Upper lobe of left lung (tissue), 6 donors: ENCODE measurements around the gene SATB1. TPM values are rescaled to one million over a fixed set of nuclear protein-coding genes. Genes with fewer than 3 reads are reported as not detected.

Experiments
- ATAC-seq, 2 donors: fragments of 200-7000 bp; cut with Tn5 transposase; one replicate each; pipeline ENCODE4 v1.9.1; 2022; ENCODE audit warnings: mild to moderate bottlenecking in 2 of 2, moderate library complexity in 2 of 2; ENCODE audit not compliant: low FRiP score in 2 of 2
- DNase-seq, 2 donors: peaks; one replicate each; pipeline ENCODE4 v3.0.0-alpha.2; 2019 to 2020
- H3K27ac ChIP-seq, 4 donors: fragments of 200-600 bp; sonication (generic); one replicate each; pipeline ENCODE4 v1.5.1; 2016 to 2019
- H3K27me3 ChIP-seq, 4 donors: fragments of 200-600 bp; sonication (generic); one replicate each; pipeline ENCODE4 v1.5.1; 2017 to 2019
- H3K36me3 ChIP-seq, 4 donors: fragments of 200-600 bp; sonication (generic); one replicate each; pipeline ENCODE4 v1.5.1; 2016 to 2019
- H3K4me1 ChIP-seq, 4 donors: fragments of 200-600 bp; sonication (generic); one replicate each; pipeline ENCODE4 v1.5.1; 2018 to 2019
- H3K4me3 ChIP-seq, 4 donors: fragments of 200-600 bp; sonication (generic); one replicate each; pipeline ENCODE4 v1.5.1; 2017 to 2019; ENCODE audit warnings: mild to moderate bottlenecking in 2 of 4, moderate library complexity in 1 of 4
- H3K9me3 ChIP-seq, 4 donors: fragments of 200-600 bp; sonication (generic); one replicate each; pipeline ENCODE4 v1.5.1; 2018 to 2019
- CTCF ChIP-seq, 6 experiments: fragments of 450-650 bp in 4 of 6; fragments of 200-600 bp in 2 of 6; sonication (generic) in 2 of 6; IDR thresholded peaks; one replicate each; pipeline ENCODE4 v1.5.1; 2016 to 2019; ENCODE audit warnings: antibody characterized with exemption in 6 of 6
- EP300 ChIP-seq, 4 donors: sonication (generic); formaldehyde crosslinking; IDR thresholded peaks; one replicate each; pipeline ENCODE4 v1.5.1; 2017; ENCODE audit warnings: antibody characterized with exemption in 4 of 4, control low read depth in 2 of 4
- POLR2A ChIP-seq, 4 donors: fragments of 450-650 bp; IDR thresholded peaks; one replicate each; pipeline ENCODE4 v1.5.1; 2016 to 2017; ENCODE audit warnings: antibody characterized with exemption in 4 of 4, mild to moderate bottlenecking in 2 of 4
- POLR2AphosphoS5 ChIP-seq, 2 donors: sonication (generic); formaldehyde crosslinking; IDR thresholded peaks; one replicate each; pipeline ENCODE4 v1.5.1; 2017; ENCODE audit warnings: antibody characterized with exemption in 2 of 2
- WGBS, 2 donors: methylation state at CpG; one replicate each; pipeline ENCODE4 v1.1.5; 2017 to 2018; 5-methylcytosine and 5-hydroxymethylcytosine counted together
- total RNA-seq, 6 donors: library from RNA; depleted of rRNA in 4 of 6; stranded (reverse); fragments of >200 nt in 4 of 6; gene quantifications; one replicate each; pipeline versions ENCODE4 v1.1.0 to v1.2.1, GENCODE V29; 2016 to 2021
- donor health status: DM: no; HTN: no; CAD: no; lungs with moderate emphysema.
- donor health status: DM: no; HTN: yes; CAD: no; lungs with severe emphysema.

The SATB1 gene
- 10 to 100 TPM; 25.4 to 80.7 (median 45.0) TPM for total RNA-seq

- H3K4me3 ChIP-seq, result peak within 1 kb of the TSS; percentile 83 to 95 (median 88)
- no peaks in the 10 kb centered on the region for H3K27me3 ChIP-seq
- peaks cover 0 to 3% (median 0%) of the 10 kb centered on the region in 4 donors for H3K36me3 ChIP-seq
- ATAC-seq, result peak; percentile 86 to 90
- 1 to 2% methylated on average over 34 to 74 of the region's 89 CpGs for WGBS, 2 donors
- H3K9me3 ChIP-seq, result no peaks in the 10 kb centered on the region
- peaks cover 5 to 11% (median 9%) of the 10 kb centered on the region in 4 donors for H3K4me1 ChIP-seq
- no peak for TF ChIP-seq CTCF (IDR thresholded peaks at IDR 0.05)
- peak in 2 of 4 donors; percentile 50 to 63 for TF ChIP-seq POLR2A (IDR thresholded peaks at IDR 0.05)
- no peak for TF ChIP-seq EP300 (IDR thresholded peaks at IDR 0.05)
- TF ChIP-seq POLR2AphosphoS5 (IDR thresholded peaks at IDR 0.05), result peak; percentile 9 to 21
- peak; percentile 88 to 96 for DNase-seq
- peak within 1 kb of the TSS; percentile 86 to 96 (median 93) for H3K27ac ChIP-seq
Measured at GRCh38 chr3:18424729-18425640, at the start of gene SATB1. Gene SATB1 (minus strand): TSS chr3:18425339. CDS start chr3:18420967, 4,372 bp downstream.

- TF ChIP-seq CTCF (IDR thresholded peaks at IDR 0.05), result no peak
- no peak for TF ChIP-seq POLR2AphosphoS5 (IDR thresholded peaks at IDR 0.05)
- H3K9me3 ChIP-seq, result no peaks in the 10 kb centered on the region
- H3K27ac ChIP-seq, result no peak overlapping the region
- no peak for ATAC-seq
- no peaks in the 10 kb centered on the region for H3K4me1 ChIP-seq
- no peaks in the 10 kb centered on the region for H3K36me3 ChIP-seq
- WGBS, 2 donors, result 49 to 50% methylated on average over 2 of the region's 2 CpGs
- H3K4me3 ChIP-seq, result no peak overlapping the region
- DNase-seq, result no peak
- no peaks in the 10 kb centered on the region for H3K27me3 ChIP-seq
Measured at GRCh38 chr3:18474202-18474601, 49.1 kb upstream of the SATB1 start.

- no peak for DNase-seq
- Histone ChIP-seq H3K36me3 (no peaks in the 10 kb centered on the region), H3K9me3 (no peaks in the 10 kb centered on the region), H3K4me1 (no peaks in the 10 kb centered on the region), H3K4me3 (no peak overlapping the region), H3K27ac (no peak overlapping the region), H3K27me3 (no peaks in the 10 kb centered on the region)
- TF ChIP-seq POLR2A (IDR thresholded peaks at IDR 0.05) (no peak), EP300 (IDR thresholded peaks at IDR 0.05) (no peak), POLR2AphosphoS5 (IDR thresholded peaks at IDR 0.05) (no peak), CTCF (IDR thresholded peaks at IDR 0.05) (no peak)
- WGBS, 2 donors, result 38 to 41% methylated on average over 1 of the region's 1 CpG
- ATAC-seq, result no peak
Measured at GRCh38 chr3:18469775-18470174, 44.6 kb upstream of the SATB1 start.

- TF ChIP-seq POLR2AphosphoS5 (IDR thresholded peaks at IDR 0.05) (no peak), POLR2A (IDR thresholded peaks at IDR 0.05) (no peak), EP300 (IDR thresholded peaks at IDR 0.05) (no peak), CTCF (IDR thresholded peaks at IDR 0.05) (no peak)
- DNase-seq, result no peak
- peaks cover 0 to 4% (median 0%) of the 10 kb centered on the region in 4 donors for H3K9me3 ChIP-seq
- 93 to 97% methylated on average over 1 of the region's 1 CpG for WGBS, 2 donors
- ATAC-seq, result no peak
- no peak overlapping the region for H3K27ac ChIP-seq
- no peaks in the 10 kb centered on the region for H3K4me1 ChIP-seq
- no peak overlapping the region for H3K4me3 ChIP-seq
- no peaks in the 10 kb centered on the region for H3K27me3 ChIP-seq
- H3K36me3 ChIP-seq, result no peaks in the 10 kb centered on the region
Measured at GRCh38 chr3:18466136-18466535, 41.0 kb upstream of the SATB1 start.
